ENCODE data around the gene TRIO. TPM values are rescaled to one million over a fixed set of nuclear protein-coding genes. Genes with fewer than 3 reads are reported as not detected.

Gene TRIO
- total RNA-seq, 1 donor from 2014 or later = 200 TPM

DNA sequence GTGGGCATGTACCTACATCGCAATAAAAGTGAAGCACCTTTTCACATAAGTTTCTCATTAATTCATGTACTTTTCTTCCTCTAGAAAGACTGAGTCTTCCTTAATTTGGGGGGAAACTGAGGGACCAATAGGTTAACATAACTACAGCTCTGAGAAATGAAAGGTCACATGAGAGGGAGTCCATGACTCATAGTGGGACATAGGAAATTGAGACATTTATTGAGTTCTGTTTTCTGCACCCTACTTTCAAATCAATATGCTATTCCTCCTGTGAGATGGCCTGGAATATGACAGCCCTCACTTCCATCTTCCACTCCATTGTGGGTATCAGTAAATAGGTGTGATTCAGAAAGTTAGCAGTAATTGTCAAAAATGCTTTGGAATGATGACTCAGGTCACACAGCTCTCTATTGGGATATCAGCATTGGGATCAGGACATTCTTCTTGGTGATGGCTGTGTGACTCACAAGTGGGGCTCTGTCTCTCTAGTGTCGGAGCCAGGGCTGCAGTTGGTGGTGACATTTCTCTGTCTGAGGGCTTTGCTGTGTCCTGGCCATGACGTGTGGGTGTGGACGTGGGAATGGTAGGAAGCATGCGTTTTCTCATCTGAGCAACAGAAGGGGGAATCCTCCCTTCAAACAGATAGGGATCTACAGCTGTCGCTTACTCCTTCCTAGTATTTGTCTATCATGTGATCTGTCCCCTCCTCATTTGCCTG, 125.0 kb downstream of the TRIO start:
- Mint-ChIP-seq H3K27ac (ENCODE audit: unreplicated experiment) (peak overlapping the region; percentile 98), H3K9me3 (ENCODE audit: low read depth) (no peaks in the 10 kb centered on the region), H3K36me3 (ENCODE audit: low read depth) (no peaks in the 10 kb centered on the region), H3K27me3 (ENCODE audit: low read depth) (no peaks in the 10 kb centered on the region), H3K4me1 (ENCODE audit: low read depth) (peaks cover 79% of the 10 kb centered on the region), H3K4me3 (ENCODE audit: unreplicated experiment) (peak overlapping the region; percentile 33)
- TF ChIP-seq, protein P1, sequence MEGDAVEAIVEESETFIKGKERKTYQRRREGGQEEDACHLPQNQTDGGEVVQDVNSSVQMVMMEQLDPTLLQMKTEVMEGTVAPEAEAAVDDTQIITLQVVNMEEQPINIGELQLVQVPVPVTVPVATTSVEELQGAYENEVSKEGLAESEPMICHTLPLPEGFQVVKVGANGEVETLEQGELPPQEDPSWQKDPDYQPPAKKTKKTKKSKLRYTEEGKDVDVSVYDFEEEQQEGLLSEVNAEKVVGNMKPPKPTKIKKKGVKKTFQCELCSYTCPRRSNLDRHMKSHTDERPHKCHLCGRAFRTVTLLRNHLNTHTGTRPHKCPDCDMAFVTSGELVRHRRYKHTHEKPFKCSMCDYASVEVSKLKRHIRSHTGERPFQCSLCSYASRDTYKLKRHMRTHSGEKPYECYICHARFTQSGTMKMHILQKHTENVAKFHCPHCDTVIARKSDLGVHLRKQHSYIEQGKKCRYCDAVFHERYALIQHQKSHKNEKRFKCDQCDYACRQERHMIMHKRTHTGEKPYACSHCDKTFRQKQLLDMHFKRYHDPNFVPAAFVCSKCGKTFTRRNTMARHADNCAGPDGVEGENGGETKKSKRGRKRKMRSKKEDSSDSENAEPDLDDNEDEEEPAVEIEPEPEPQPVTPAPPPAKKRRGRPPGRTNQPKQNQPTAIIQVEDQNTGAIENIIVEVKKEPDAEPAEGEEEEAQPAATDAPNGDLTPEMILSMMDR (IDR thresholded peaks at IDR 0.05) = no peak
- DNase-seq (ENCODE audit: low spot score) = no peak

DNA sequence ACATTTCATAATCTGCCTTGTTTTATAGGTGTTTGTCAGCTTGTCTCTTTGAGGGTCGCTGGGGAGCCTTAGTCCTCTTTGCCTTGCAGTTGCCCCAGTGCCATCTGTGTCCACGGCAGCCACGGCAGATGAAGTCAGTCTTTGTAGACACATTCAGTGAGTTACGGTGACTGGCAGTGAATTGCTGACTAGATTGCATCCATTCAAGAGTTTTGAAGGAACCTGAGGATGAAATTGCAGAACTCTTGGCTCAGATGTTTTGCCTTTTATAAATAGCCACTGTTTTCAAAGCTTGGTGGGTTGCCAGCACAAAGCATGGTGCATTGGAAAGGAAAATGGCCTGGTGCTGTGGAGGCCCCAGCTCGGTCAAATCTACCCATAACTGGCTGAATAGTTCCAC, 125.6 kb downstream of the TRIO start:
- Mint-ChIP-seq H3K27me3 (ENCODE audit: low read depth) (no peaks in the 10 kb centered on the region), H3K4me3 (ENCODE audit: unreplicated experiment) (peak overlapping the region; percentile 33), H3K9me3 (ENCODE audit: low read depth) (no peaks in the 10 kb centered on the region), H3K36me3 (ENCODE audit: low read depth) (no peaks in the 10 kb centered on the region), H3K27ac (ENCODE audit: unreplicated experiment) (peak overlapping the region; percentile 98), H3K4me1 (ENCODE audit: low read depth) (peaks cover 73% of the 10 kb centered on the region)
- TF ChIP-seq, protein P1 (IDR thresholded peaks at IDR 0.05) = no peak
- no peak for DNase-seq (ENCODE audit: low spot score)

DNA sequence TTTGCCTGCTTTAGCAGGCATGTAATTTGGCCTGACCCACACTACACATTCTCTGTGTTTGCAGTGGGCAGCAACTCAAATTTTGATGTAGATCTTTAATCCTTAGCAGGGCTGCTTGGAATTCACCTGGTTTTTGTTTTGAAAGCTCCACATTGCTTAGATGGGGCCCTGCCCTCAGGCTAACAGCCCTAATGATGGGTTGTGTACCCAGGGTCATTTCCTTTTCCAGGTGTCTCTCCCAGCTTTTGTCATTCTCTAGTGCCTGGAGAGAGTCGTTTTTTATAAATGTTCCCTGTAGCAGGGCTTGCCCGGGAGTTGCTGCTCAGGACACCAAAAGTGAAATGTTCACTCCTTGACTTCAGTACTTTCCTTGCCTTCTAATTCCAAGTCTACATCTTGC, 126.3 kb downstream of the TRIO start:
- TF ChIP-seq, protein P1 (IDR thresholded peaks at IDR 0.05) = no peak
- peak overlapping the region; percentile 98 for H3K27ac Mint-ChIP-seq (ENCODE audit: unreplicated experiment)
- DNase-seq (ENCODE audit: low spot score) = no peak
- H3K27me3 Mint-ChIP-seq (ENCODE audit: low read depth) = no peaks in the 10 kb centered on the region
- peaks cover 2% of the 10 kb centered on the region for H3K36me3 Mint-ChIP-seq (ENCODE audit: low read depth)
- H3K4me3 Mint-ChIP-seq (ENCODE audit: unreplicated experiment) = no peak overlapping the region
- H3K4me1 Mint-ChIP-seq (ENCODE audit: low read depth) = peaks cover 73% of the 10 kb centered on the region
- no peaks in the 10 kb centered on the region for H3K9me3 Mint-ChIP-seq (ENCODE audit: low read depth)

DNA sequence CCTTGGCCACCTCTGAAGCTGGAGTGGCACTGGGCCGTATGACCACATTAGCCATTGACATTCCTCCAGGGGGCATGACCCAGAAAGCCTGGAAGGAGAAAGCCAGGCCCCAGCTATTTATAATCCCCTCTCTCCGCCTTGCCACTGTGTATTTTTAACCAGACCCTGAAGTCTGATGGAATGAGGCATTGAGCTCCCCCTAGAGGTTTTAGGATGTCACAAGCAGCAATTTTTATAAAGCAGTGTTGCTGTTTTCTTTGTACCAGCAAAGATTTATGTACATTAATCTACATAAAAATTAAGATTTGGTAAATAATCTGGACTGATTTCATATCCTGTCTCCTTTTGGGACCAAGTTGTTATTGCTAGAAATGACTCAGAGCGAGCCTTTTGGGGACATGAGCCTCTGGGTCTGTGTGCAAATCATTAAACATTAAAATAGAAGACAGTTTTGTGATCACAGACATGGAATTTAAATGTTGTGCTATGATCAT, 127.1 kb downstream of the TRIO start:
- Mint-ChIP-seq H3K27me3 (ENCODE audit: low read depth) (no peaks in the 10 kb centered on the region), H3K27ac (ENCODE audit: unreplicated experiment) (peak overlapping the region; percentile 98), H3K9me3 (ENCODE audit: low read depth) (no peaks in the 10 kb centered on the region), H3K36me3 (ENCODE audit: low read depth) (peaks cover 2% of the 10 kb centered on the region), H3K4me3 (ENCODE audit: unreplicated experiment) (no peak overlapping the region), H3K4me1 (ENCODE audit: low read depth) (peaks cover 66% of the 10 kb centered on the region)
- TF ChIP-seq, protein P1 (IDR thresholded peaks at IDR 0.05) = peak; percentile 95
- DNase-seq (ENCODE audit: low spot score) = no peak

DNA sequence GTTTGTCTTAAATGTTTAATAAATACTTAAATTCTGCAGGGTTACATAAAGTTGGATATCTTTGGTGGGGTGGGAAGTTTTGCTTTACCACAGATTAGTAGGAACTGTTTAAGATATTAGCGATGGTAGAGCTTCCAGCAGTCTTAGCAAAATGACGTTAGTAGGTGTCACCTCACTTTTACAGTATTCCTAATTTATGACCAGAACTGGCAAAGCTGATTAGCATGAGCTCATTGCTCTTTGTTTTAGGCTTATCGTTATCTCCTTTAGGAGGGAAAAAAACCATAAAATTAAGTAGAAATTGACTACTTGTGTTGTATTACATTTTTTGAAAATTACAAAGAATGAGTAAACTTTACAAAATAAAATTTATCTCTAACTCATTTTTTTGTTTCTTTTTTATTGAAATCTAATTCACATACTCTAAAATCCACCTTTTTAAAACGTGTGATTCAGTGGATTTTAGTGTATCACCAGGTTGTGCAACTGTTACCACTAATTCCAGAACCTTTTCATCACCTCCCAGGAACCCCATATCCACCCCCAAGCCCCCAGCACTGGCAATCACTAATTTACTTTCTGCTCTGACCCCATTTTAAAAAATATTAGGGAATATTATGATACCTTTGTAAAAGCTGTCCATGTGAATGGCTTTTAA, 129.5 kb downstream of the TRIO start:
- Mint-ChIP-seq H3K4me1 (ENCODE audit: low read depth) (peaks cover 47% of the 10 kb centered on the region), H3K27ac (ENCODE audit: unreplicated experiment) (peak overlapping the region; percentile 75), H3K4me3 (ENCODE audit: unreplicated experiment) (no peak overlapping the region), H3K36me3 (ENCODE audit: low read depth) (peaks cover 2% of the 10 kb centered on the region), H3K27me3 (ENCODE audit: low read depth) (no peaks in the 10 kb centered on the region), H3K9me3 (ENCODE audit: low read depth) (no peaks in the 10 kb centered on the region)
- DNase-seq (ENCODE audit: low spot score) = no peak
- TF ChIP-seq, protein P1 (IDR thresholded peaks at IDR 0.05) = no peak

Measured in chondrocyte (in vitro differentiated cells).